Endometrium (tissue), 2 donors: ENCODE results near the gene PHF2.

Experiments used
- FAIRE-seq: peaks from 2 replicates; lab custom pipeline; 2012; peaks lifted over from hg19 to GRCh38; lab: Jason Lieb, UNC
- donor health status: control.
- donor health status: control.

The PHF2 gene

GRCh38 chr9:93568169-93568568 lies 8.2 kb upstream of the PHF2 start:
- no peak for FAIRE-seq

GRCh38 chr9:93569621-93570174 lies 6.7 kb upstream of the PHF2 start:
- FAIRE-seq: no peak

DNA sequence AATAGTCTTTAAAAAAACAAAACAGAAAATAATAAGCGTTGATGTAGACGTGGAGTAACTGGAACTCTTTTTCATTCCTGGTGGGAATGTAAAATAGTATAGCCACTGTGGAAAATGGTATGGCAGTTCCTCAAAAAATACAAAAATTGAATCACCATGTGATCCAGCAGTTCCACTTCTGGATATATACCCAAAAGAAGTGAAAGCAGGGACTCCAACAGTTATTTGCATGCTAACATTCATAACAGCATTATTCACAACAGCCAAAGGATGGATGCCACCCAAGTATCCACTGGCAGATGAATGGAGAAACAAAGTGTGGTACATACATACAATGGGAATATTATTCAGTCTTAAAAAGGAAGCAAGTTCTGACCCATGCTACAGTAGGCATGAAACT lies 4.2 kb upstream of the PHF2 start:
- FAIRE-seq: no peak

- no peak for FAIRE-seq
Observed at GRCh38 chr9:93572636-93573515, 3.5 kb upstream of the PHF2 start.

DNA sequence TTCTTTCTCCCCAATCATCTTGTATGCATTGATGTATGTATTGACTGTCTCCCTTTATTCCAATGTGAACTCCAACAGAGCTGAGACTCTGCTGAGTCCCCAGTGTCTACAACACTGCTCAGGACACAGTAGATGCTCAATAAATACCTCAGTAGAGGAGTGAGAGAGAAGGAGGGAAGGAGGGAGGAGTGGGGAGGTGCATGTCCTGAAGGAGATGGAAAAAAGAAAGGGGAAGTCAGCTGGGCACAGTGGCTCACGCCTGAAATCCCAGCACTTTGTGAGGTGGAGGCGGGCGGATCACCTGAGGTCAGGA lies 2.9 kb upstream of the PHF2 start:
- no peak for FAIRE-seq

DNA sequence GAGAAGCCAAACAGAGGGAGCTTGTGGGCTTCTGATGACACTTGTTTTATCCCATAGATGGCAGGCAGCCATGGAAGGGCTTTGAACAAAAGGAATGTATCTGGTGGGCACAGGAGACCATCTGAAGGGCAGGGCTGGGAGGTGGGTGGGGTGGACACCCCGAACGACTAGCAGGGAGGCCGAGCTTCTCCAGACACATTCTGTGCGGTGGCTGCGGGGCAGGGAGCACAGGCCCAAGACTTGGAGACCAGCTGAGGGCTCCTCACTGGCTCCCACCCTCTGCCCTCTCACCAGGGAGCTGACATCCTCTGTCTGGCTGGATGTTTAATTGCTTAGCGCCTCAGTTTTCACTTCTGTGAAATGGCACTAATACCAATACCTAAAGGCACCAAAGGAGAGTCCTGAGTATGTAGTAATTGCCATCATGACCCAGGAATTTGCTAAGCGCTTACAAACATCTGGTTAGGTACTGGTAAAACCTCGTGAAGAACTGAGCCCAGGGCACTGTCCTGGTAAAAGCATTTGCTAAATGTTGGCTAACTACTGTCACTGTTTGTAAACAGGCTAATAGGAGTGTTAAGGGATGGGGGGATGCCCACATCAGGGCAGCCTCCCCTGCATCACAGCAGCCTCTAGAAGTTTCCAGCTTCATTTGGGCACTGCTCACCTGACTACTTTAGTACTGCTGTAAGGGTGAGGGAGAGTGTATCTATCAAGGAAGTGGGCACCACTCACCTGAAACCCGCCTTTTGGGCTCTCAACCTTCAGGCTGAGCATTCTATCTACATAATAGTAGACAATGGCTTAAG lies 2.1 kb upstream of the PHF2 start:
- FAIRE-seq: no peak

DNA sequence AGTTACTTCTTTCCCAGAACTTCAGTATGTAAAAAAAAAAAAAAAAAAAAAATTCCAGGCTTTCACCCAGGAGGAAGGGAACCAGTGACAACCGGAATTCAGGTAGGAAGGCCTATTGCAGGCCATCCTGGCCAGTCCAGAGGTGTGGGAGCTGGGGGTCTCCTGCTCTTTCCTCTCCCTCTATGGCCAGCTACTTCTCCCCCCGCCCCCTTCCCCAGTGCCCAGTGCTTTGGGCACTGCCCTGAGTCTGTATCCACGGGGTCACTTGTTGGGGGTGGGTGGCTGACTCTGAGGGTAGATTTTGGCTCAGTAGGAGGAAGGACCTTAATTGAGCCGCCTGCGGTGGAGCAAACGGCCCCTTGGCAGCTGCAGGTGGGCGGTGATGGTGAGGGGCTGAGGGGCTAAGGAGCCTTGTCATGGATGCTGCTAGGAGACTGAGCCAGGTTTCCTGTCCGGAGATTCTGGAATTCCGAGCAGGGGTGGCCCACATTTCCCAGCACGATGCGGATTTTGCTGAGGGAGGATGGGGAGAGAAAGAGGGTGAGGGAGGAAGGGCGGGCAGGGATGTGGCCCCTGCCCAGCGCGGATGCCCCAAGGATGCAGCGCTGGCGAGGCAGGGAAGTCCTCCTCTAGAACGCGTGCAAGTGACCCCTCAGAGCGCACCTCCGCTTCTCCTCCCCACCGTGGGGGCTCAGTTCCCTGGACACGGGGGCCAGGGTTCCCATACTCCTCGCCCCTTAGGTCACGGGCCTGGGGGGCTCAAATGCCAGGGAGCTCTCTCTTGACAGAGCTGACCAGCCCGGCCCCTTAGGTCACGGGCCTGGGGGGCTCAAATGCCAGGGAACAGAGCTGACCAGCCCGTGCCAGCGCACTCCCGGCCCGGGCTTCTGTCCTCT lies 1.2 kb upstream of the PHF2 start:
- no peak for FAIRE-seq

- FAIRE-seq: no peak
Observed at GRCh38 chr9:93575796-93576257, 557 bp upstream of the PHF2 start.

- FAIRE-seq: no peak
Observed at GRCh38 chr9:93577078-93577974, 942 bp downstream of the PHF2 start.

DNA sequence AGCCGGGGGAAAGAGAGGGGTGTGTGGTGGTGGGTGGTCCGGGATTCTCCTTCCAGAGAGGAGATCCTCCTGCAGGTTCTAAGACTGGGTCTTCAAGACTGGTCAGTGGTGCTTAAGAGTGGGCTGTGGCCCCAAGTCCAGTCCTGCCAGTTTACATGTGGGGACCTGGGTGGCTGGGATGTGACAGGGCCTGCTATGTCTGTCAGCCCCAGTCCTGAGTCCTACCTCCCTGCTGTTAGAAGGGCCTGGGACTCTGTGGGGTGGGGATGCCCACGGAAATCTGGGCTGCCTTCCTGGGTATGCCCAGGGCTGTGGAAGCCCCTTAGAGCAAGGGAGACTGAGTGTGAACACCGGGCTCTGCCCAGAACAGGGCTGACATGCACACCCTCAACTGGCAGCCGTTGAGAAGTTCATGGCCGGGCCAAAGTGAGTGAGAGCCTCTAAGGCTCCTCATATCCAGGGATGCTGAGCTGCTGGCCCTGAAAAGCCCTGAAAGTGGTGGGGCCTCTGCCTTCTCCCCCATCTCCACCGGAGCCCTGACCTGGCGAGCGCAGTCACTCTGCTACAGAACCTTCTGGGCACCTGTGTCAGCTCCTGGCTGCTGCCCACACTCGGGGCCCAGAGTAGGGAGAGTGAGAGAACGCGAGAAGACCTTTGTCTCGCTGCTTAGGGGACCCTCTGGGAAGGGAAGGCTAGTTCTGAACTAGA lies 1.7 kb downstream of the PHF2 start:
- no peak for FAIRE-seq

DNA sequence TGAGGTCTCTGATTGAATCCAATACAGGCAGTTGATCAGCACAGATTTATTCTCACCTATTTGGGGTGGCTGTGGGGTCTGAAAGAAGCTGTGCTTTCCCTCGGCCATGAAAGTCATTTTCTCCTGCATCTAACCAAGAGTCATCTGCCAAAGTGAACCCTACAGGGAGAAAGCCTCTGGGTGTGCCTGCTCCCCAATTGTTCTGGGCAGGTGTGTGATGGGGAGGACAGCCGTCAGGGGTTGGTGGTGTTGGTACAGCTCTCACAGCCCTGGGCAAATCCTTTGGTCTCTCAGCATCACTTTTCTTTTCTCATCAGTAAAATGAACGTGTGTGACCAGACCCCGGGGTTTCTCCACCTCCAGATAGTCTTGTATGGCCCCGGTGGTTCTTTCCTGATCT lies 2.5 kb downstream of the PHF2 start:
- no peak for FAIRE-seq

GRCh38 chr9:93579711-93580516 lies 3.5 kb downstream of the PHF2 start:
- FAIRE-seq: no peak

- no peak for FAIRE-seq
Observed at GRCh38 chr9:93580654-93581380, 4.4 kb downstream of the PHF2 start.

GRCh38 chr9:93582115-93582514 lies 5.7 kb downstream of the PHF2 start:
- FAIRE-seq: no peak

- FAIRE-seq: no peak
Observed at GRCh38 chr9:93582550-93582949, 6.2 kb downstream of the PHF2 start.

DNA sequence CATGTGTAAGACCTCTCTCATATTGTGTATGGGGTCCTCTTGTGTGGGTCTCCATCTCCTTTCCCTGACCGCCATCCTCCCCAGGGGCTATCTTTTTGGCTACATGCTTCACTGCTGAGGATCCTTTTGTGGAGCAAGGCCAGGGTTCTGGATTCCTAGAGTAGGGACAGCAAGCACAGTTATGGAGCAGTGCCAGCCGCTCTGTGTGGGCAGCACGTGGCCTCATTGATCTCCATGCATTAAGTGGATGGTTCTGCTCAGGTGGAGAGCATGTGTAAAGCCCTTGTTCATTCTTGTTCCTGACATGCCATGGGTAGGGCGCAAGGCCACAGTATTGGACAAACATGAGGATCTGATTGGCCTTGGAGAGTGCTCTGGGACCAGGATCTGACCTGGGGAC lies 8.9 kb downstream of the PHF2 start:
- FAIRE-seq: no peak

- FAIRE-seq: no peak
Observed at GRCh38 chr9:93585695-93586094, 9.3 kb downstream of the PHF2 start.

DNA sequence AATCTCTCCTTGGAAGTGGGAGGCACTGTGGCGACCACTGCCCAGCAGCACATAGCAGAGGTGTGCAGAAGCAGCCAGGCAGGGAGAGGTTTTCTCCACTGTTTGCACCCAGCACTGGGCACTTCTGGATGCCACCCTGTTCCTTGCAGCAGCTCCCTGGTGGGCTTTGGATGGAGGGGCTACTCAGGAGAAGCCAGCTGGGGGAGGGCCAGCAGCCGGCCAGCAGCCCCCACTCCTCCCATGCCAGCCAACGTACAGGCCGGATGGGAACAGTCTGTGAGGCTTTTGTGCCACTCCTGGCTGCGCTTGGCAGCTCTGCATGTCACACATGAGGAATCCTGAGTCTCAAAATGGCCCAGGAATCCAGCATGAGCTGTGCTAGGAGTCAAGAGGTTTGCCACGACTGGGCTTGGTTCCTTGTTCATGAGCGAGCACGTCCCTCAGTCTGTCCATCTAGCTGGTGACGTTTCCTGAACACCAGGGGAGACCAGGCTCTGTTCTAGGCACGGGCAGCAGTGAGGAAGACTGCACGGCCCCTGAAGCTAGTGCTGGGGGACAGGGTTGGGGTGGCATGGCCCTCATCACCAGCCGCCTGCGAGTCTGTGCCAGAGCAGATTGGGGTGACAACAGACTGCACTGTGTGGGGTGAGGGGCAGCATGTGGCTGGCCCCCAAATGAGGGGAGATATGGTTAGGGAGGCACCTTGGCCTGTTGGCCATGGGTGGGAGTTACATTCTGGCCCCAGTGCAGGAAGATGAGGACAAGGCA lies 10.1 kb downstream of the PHF2 start:
- FAIRE-seq: no peak
